Dedifferentiated amniotic fluid mesenchymal stem cell (primary cell): Measurements from ENCODE around the gene SPATA20.

Experiments used
- DNase-seq: peaks from one replicate; pipeline ENCODE4 v3.0.0-alpha.2; 2016; ENCODE audit errors: extremely low spot score

Gene SPATA20

GRCh38 chr17:50599606-50600005 lies 52.6 kb downstream of the SPATA20 start:
- no peak for DNase-seq

GRCh38 chr17:50601823-50602375 lies 54.9 kb downstream of the SPATA20 start:
- no peak for DNase-seq

- DNase-seq: no peak
These were observed 55.9 kb downstream of the SPATA20 start for GRCh38 chr17:50602836-50603235.

GRCh38 chr17:50603340-50603739 lies 56.4 kb downstream of the SPATA20 start:
- no peak for DNase-seq

- DNase-seq: peak; percentile 25
These were observed 57.5 kb downstream of the SPATA20 start for GRCh38 chr17:50604513-50604912.

GRCh38 chr17:50605429-50605828 lies 58.5 kb downstream of the SPATA20 start:
- no peak for DNase-seq
